Measurements from ENCODE around the gene NIM1K. TPM values are rescaled to one million over a fixed set of nuclear protein-coding genes. Genes with fewer than 3 reads are reported as not detected.

The NIM1K gene
- total and polyA plus RNA-seq, 10 of the 15 experiments (the other 5 are each of a cell fraction or from before 2014, with no cell fraction given) = 0.27 to 1.7 (median 0.66) TPM

DNA sequence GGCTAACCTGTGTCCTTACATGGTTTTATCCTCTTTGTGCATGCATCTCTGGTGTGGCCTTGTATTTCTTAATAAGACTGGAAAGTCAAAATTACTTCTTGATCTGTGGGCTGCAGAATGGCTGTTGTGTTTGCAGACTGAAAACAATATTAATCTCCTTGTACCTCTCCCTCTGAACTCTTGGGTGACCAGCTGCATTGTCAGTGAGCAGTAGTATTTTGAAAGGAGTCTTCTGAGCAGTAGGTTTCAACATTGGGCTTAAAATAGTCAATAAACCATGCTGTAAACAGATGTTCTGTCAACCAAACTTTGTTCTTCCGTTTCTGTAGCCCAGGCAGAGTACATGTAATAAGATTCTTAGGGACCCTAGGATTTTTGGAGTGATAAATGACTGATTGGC, 26.7 kb upstream of the NIM1K start:
- BruUV-seq (replicated peaks) = no TSS peak
- RAD21 ChIA-PET (ENCODE audit: unreplicated experiment) = no interaction called here
- Histone ChIP-seq H3K4me1 (ENCODE audit: control insufficient read depth, insufficient read depth, low read length) (no peaks in the 10 kb centered on the region), H3K79me2 (ENCODE audit: control insufficient read depth, insufficient read depth, low read length) (no peaks in the 10 kb centered on the region), H3K36me3 (ENCODE audit: control insufficient read depth in 2 of 2, insufficient read depth in 2 of 2, low read length in 1 of 2) (peaks cover 0 to 7% of the 10 kb centered on the region in 2 experiments), H3K27ac (ENCODE audit: control insufficient read depth, insufficient read depth) (no peak overlapping the region), H3K27me3 (replicated peaks in 1 of 2; ENCODE audit: control insufficient read depth in 2 of 2, insufficient read depth in 2 of 2, low read length in 1 of 2) (no peaks in the 10 kb centered on the region), H2AFZ (ENCODE audit: control insufficient read depth, low read depth, low read length) (no peak overlapping the region), H4K20me1 (ENCODE audit: control insufficient read depth, insufficient read depth) (no peaks in the 10 kb centered on the region), H3K9me3 (replicated peaks; ENCODE audit: control insufficient read depth, insufficient read depth, low read length) (no peaks in the 10 kb centered on the region), H3K4me2 (ENCODE audit: control insufficient read depth, insufficient read depth) (no peak overlapping the region), H3K4me3 (no peak overlapping the region), H3K9ac (ENCODE audit: control insufficient read depth, insufficient read depth, low read length) (no peak overlapping the region)
- POLR2A ChIA-PET = no interaction called here
- 35% methylated on average over 1 of the region's 1 CpG for WGBS (ENCODE audit: insufficient coverage, insufficient replicate concordance, low lambda C conversion rate, missing lambda C conversion rate)
- no peak for FAIRE-seq
- no peak for TF ChIP-seq YBX1 (IDR thresholded peaks at IDR 0.05)
- TF ChIP-seq, protein P1, sequence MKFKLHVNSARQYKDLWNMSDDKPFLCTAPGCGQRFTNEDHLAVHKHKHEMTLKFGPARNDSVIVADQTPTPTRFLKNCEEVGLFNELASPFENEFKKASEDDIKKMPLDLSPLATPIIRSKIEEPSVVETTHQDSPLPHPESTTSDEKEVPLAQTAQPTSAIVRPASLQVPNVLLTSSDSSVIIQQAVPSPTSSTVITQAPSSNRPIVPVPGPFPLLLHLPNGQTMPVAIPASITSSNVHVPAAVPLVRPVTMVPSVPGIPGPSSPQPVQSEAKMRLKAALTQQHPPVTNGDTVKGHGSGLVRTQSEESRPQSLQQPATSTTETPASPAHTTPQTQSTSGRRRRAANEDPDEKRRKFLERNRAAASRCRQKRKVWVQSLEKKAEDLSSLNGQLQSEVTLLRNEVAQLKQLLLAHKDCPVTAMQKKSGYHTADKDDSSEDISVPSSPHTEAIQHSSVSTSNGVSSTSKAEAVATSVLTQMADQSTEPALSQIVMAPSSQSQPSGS (IDR thresholded peaks at IDR 0.05; ENCODE audit: low read length) = no peak
- TF ChIP-seq, protein P2, sequence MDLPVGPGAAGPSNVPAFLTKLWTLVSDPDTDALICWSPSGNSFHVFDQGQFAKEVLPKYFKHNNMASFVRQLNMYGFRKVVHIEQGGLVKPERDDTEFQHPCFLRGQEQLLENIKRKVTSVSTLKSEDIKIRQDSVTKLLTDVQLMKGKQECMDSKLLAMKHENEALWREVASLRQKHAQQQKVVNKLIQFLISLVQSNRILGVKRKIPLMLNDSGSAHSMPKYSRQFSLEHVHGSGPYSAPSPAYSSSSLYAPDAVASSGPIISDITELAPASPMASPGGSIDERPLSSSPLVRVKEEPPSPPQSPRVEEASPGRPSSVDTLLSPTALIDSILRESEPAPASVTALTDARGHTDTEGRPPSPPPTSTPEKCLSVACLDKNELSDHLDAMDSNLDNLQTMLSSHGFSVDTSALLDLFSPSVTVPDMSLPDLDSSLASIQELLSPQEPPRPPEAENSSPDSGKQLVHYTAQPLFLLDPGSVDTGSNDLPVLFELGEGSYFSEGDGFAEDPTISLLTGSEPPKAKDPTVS (IDR thresholded peaks at IDR 0.05; ENCODE audit: low read depth, low read length) = no peak
- TF ChIP-seq, protein P3, sequence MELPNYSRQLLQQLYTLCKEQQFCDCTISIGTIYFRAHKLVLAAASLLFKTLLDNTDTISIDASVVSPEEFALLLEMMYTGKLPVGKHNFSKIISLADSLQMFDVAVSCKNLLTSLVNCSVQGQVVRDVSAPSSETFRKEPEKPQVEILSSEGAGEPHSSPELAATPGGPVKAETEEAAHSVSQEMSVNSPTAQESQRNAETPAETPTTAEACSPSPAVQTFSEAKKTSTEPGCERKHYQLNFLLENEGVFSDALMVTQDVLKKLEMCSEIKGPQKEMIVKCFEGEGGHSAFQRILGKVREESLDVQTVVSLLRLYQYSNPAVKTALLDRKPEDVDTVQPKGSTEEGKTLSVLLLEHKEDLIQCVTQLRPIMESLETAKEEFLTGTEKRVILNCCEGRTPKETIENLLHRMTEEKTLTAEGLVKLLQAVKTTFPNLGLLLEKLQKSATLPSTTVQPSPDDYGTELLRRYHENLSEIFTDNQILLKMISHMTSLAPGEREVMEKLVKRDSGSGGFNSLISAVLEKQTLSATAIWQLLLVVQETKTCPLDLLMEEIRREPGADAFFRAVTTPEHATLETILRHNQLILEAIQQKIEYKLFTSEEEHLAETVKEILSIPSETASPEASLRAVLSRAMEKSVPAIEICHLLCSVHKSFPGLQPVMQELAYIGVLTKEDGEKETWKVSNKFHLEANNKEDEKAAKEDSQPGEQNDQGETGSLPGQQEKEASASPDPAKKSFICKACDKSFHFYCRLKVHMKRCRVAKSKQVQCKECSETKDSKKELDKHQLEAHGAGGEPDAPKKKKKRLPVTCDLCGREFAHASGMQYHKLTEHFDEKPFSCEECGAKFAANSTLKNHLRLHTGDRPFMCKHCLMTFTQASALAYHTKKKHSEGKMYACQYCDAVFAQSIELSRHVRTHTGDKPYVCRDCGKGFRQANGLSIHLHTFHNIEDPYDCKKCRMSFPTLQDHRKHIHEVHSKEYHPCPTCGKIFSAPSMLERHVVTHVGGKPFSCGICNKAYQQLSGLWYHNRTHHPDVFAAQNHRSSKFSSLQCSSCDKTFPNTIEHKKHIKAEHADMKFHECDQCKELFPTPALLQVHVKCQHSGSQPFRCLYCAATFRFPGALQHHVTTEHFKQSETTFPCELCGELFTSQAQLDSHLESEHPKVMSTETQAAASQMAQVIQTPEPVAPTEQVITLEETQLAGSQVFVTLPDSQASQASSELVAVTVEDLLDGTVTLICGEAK (IDR thresholded peaks at IDR 0.05; ENCODE audit: borderline replicate concordance) = no peak
- TF ChIP-seq, protein P4, sequence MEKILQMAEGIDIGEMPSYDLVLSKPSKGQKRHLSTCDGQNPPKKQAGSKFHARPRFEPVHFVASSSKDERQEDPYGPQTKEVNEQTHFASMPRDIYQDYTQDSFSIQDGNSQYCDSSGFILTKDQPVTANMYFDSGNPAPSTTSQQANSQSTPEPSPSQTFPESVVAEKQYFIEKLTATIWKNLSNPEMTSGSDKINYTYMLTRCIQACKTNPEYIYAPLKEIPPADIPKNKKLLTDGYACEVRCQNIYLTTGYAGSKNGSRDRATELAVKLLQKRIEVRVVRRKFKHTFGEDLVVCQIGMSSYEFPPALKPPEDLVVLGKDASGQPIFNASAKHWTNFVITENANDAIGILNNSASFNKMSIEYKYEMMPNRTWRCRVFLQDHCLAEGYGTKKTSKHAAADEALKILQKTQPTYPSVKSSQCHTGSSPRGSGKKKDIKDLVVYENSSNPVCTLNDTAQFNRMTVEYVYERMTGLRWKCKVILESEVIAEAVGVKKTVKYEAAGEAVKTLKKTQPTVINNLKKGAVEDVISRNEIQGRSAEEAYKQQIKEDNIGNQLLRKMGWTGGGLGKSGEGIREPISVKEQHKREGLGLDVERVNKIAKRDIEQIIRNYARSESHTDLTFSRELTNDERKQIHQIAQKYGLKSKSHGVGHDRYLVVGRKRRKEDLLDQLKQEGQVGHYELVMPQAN (conservative IDR thresholded peaks at IDR 0.05) = no peak
- TF ChIP-seq, protein P5, sequence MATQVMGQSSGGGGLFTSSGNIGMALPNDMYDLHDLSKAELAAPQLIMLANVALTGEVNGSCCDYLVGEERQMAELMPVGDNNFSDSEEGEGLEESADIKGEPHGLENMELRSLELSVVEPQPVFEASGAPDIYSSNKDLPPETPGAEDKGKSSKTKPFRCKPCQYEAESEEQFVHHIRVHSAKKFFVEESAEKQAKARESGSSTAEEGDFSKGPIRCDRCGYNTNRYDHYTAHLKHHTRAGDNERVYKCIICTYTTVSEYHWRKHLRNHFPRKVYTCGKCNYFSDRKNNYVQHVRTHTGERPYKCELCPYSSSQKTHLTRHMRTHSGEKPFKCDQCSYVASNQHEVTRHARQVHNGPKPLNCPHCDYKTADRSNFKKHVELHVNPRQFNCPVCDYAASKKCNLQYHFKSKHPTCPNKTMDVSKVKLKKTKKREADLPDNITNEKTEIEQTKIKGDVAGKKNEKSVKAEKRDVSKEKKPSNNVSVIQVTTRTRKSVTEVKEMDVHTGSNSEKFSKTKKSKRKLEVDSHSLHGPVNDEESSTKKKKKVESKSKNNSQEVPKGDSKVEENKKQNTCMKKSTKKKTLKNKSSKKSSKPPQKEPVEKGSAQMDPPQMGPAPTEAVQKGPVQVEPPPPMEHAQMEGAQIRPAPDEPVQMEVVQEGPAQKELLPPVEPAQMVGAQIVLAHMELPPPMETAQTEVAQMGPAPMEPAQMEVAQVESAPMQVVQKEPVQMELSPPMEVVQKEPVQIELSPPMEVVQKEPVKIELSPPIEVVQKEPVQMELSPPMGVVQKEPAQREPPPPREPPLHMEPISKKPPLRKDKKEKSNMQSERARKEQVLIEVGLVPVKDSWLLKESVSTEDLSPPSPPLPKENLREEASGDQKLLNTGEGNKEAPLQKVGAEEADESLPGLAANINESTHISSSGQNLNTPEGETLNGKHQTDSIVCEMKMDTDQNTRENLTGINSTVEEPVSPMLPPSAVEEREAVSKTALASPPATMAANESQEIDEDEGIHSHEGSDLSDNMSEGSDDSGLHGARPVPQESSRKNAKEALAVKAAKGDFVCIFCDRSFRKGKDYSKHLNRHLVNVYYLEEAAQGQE (IDR thresholded peaks at IDR 0.05; ENCODE audit: low read depth, low read length) = no peak
- TF ChIP-seq, protein P6, sequence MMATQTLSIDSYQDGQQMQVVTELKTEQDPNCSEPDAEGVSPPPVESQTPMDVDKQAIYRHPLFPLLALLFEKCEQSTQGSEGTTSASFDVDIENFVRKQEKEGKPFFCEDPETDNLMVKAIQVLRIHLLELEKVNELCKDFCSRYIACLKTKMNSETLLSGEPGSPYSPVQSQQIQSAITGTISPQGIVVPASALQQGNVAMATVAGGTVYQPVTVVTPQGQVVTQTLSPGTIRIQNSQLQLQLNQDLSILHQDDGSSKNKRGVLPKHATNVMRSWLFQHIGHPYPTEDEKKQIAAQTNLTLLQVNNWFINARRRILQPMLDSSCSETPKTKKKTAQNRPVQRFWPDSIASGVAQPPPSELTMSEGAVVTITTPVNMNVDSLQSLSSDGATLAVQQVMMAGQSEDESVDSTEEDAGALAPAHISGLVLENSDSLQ (IDR thresholded peaks at IDR 0.05) = no peak
- CTCF ChIA-PET = no interaction called here
- DNase-seq (ENCODE audit: low read depth, low spot score) = no peak
- intact Hi-C loops (cut with micrococcal nuclease; ENCODE audit: unreplicated experiment) = no loop called here
- ATAC-seq = no peak
- SMC1A ChIA-PET (ENCODE audit: uncharacterized antibody, unreplicated experiment) = no interaction called here
- in situ Hi-C loops (cut with MboI) = no loop called here
